Measurements from ENCODE around the gene CA10.

The CA10 gene

GRCh38 chr17:51817955-51818354, 340.6 kb downstream of the CA10 start:
- no peak for DNase-seq (ENCODE audit: low read depth, low spot score)
- TF ChIP-seq, protein P1, sequence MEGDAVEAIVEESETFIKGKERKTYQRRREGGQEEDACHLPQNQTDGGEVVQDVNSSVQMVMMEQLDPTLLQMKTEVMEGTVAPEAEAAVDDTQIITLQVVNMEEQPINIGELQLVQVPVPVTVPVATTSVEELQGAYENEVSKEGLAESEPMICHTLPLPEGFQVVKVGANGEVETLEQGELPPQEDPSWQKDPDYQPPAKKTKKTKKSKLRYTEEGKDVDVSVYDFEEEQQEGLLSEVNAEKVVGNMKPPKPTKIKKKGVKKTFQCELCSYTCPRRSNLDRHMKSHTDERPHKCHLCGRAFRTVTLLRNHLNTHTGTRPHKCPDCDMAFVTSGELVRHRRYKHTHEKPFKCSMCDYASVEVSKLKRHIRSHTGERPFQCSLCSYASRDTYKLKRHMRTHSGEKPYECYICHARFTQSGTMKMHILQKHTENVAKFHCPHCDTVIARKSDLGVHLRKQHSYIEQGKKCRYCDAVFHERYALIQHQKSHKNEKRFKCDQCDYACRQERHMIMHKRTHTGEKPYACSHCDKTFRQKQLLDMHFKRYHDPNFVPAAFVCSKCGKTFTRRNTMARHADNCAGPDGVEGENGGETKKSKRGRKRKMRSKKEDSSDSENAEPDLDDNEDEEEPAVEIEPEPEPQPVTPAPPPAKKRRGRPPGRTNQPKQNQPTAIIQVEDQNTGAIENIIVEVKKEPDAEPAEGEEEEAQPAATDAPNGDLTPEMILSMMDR (IDR thresholded peaks at IDR 0.05; ENCODE audit: low read depth, low read length) = no peak
- H3K4me3 ChIP-seq (ENCODE audit: low read depth, low read length) = no peak overlapping the region
- in situ Hi-C loops (cut with HindIII; ENCODE audit: low sequenced_read_pairs) = no loop called here

GRCh38 chr17:51817117-51817516, 341.4 kb downstream of the CA10 start:
- in situ Hi-C loops (cut with HindIII; ENCODE audit: low sequenced_read_pairs) = no loop called here
- DNase-seq (ENCODE audit: low read depth, low spot score) = no peak
- TF ChIP-seq, protein P1 (IDR thresholded peaks at IDR 0.05; ENCODE audit: low read depth, low read length) = no peak
- H3K4me3 ChIP-seq (ENCODE audit: low read depth, low read length) = no peak overlapping the region

DNA sequence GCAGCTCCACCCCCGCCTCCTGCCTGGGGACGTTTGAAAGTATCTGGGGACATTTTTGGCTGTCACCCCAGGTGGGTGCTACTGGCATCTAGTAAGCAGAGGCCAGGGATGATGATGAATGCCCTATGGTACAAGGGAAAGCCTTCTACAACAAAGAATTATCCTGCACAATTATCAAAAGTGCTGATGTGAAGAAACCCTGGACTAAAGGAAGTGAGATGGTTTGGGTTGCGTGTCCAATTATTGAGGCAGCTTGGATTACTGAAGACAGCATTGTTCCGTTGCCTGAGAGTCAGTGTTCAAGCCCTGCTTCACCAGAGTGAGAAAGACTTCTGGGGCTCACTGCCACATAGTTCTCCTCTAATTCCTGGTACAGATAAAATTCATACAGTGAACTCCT, 343.4 kb downstream of the CA10 start:
- DNase-seq (ENCODE audit: low read depth, low spot score) = no peak
- H3K4me3 ChIP-seq (ENCODE audit: low read depth, low read length) = no peak overlapping the region
- TF ChIP-seq, protein P1 (IDR thresholded peaks at IDR 0.05; ENCODE audit: low read depth, low read length) = no peak
- in situ Hi-C loops (cut with HindIII; ENCODE audit: low sequenced_read_pairs) = no loop called here

DNA sequence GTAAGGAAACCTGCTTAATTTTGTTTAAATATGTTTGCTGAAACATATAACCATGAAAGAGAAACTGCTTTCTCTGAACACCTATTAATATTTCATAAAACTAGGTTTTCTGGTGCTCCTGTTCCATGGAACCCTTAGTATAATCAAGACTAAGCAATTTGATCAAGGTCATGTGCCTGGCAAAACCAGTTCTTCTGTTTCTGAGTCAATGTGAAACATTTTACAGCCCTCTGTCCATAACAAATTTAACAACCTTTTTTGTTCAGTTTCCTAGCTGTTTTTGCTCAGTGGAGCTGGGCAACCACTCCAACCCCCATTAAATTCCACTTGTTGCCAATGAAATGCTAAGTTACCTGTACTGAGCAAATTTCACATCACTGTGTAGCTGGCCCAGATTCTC, 344.0 kb downstream of the CA10 start:
- in situ Hi-C loops (cut with HindIII; ENCODE audit: low sequenced_read_pairs) = no loop called here
- TF ChIP-seq, protein P1 (IDR thresholded peaks at IDR 0.05; ENCODE audit: low read depth, low read length) = no peak

GRCh38 chr17:51813784-51814174, 344.7 kb downstream of the CA10 start:
- in situ Hi-C loops (cut with HindIII; ENCODE audit: low sequenced_read_pairs) = no loop called here
- no peak for DNase-seq (ENCODE audit: low read depth, low spot score)
- TF ChIP-seq, protein P1 (IDR thresholded peaks at IDR 0.05; ENCODE audit: low read depth, low read length) = no peak
- H3K4me3 ChIP-seq (ENCODE audit: low read depth, low read length) = no peak overlapping the region

More for the DNA sequence above, 344.0 kb downstream of the CA10 start:
- DNase-seq (ENCODE audit: low read depth, low spot score) = no peak
- H3K4me3 ChIP-seq (ENCODE audit: low read depth, low read length) = no peak overlapping the region

- TF ChIP-seq, protein P1 (IDR thresholded peaks at IDR 0.05; ENCODE audit: low read depth, low read length) = no peak
Measured at GRCh38 chr17:51813140-51813783, 345.3 kb downstream of the CA10 start.

More at GRCh38 chr17:51813140-51813783, 345.3 kb downstream of the CA10 start:
- in situ Hi-C loops (cut with HindIII; ENCODE audit: low sequenced_read_pairs) = no loop called here
- DNase-seq (ENCODE audit: low read depth, low spot score) = no peak
- no peak overlapping the region for H3K4me3 ChIP-seq (ENCODE audit: low read depth, low read length)
